Measurements from ENCODE around the gene MYD88. TPM values are rescaled to one million over a fixed set of nuclear protein-coding genes. Genes with fewer than 3 reads are reported as not detected.

The MYD88 gene
- total RNA-seq, 5 donors from 2014 or later (not counting 1 experiment from before 2014, with no cell fraction given): 32.4 to 68.5 (median 56.6) TPM

GRCh38 chr3:38115645-38116427, 22.6 kb upstream of the MYD88 start:
- Mint-ChIP-seq H3K27me3 (no peaks in the 10 kb centered on the region), H3K9me3 (no peaks in the 10 kb centered on the region), H3K4me3 (no peak overlapping the region), H3K27ac (no peak overlapping the region), H3K4me1 (peaks cover 2 to 17% (median 12%) of the 10 kb centered on the region in 3 donors), H3K36me3 (peaks cover 7% of the 10 kb centered on the region)
- H3K27me3 ChIP-seq (replicated peaks in 1 of 2; ENCODE audit: control insufficient read depth in 2 of 2, extremely low read depth in 1 of 2, insufficient read depth in 2 of 2, low read length in 1 of 2): peaks cover 0 to 3% of the 10 kb centered on the region in 2 experiments
- H3K4me3 ChIP-seq (ENCODE audit: control insufficient read depth in 1 of 2, extremely low read depth in 1 of 2, low read length in 1 of 2): no peak overlapping the region
- no peak for ATAC-seq (replicated peaks in 1 of 4)
- peak in 2 of 35 experiments; percentile 5 to 14 for DNase-seq
- POLR2A ChIA-PET: interaction anchor here in 1 of 2 donors (0.6 kb wide), 1 partner anchor 338 kb away, joined by 3 read pairs; the partner anchor contains the start of gene ACVR2B
- WGBS (ENCODE audit: insufficient coverage): 57% methylated on average over 8 of the region's 9 CpGs
- H3K27ac ChIP-seq (ENCODE audit: low read length): no peak overlapping the region
- H3K4me1 ChIP-seq (ENCODE audit: control insufficient read depth in 1 of 2, extremely low read depth in 1 of 2, insufficient read depth in 2 of 2, low read length in 2 of 2): peaks cover 0 to 5% of the 10 kb centered on the region in 2 experiments
- H3K9me3 ChIP-seq: no peaks in the 10 kb centered on the region
- H3K36me3 ChIP-seq (ENCODE audit: control insufficient read depth in 2 of 2, extremely low read depth in 1 of 2, insufficient read depth in 1 of 2, low read length in 1 of 2): peaks cover 5 to 8% of the 10 kb centered on the region in 2 donors
- CTCF ChIA-PET: interaction anchor here (0.6 to 1.5 kb wide), 5 partner anchors 47 to 184 kb away, joined by 3 to 4 read pairs (median 3); no protein-coding TSS in a partner anchor

GRCh38 chr3:38116471-38117162, 21.8 kb upstream of the MYD88 start:
- H3K9me3 ChIP-seq: no peaks in the 10 kb centered on the region
- peak in 2 of 35 experiments; percentile 12 to 24 for DNase-seq

GRCh38 chr3:38117163-38117716, 21.2 kb upstream of the MYD88 start:
- no peak overlapping the region for H3K27ac ChIP-seq (ENCODE audit: low read length)
- no peak overlapping the region for H3K4me3 Mint-ChIP-seq
- no peaks in the 10 kb centered on the region for H3K9me3 ChIP-seq
- peaks cover 2 to 17% (median 12%) of the 10 kb centered on the region in 3 donors for H3K4me1 Mint-ChIP-seq
- ATAC-seq (replicated peaks in 1 of 4) (peak in 1 of 4 experiments; percentile 8), DNase-seq (peak in 2 of 35 experiments; percentile 1 to 22)
- WGBS (ENCODE audit: insufficient coverage): 90% methylated on average over 10 of the region's 10 CpGs
- peaks cover 0 to 5% of the 10 kb centered on the region in 2 experiments for H3K4me1 ChIP-seq (ENCODE audit: control insufficient read depth in 1 of 2, extremely low read depth in 1 of 2, insufficient read depth in 2 of 2, low read length in 2 of 2)
- H3K27ac Mint-ChIP-seq: no peak overlapping the region
- H3K27me3 Mint-ChIP-seq: no peaks in the 10 kb centered on the region
- no peak overlapping the region for H3K4me3 ChIP-seq (ENCODE audit: control insufficient read depth in 1 of 2, extremely low read depth in 1 of 2, low read length in 1 of 2)
- ChIA-PET CTCF (interaction anchor here (0.6 to 1.9 kb wide), 6 partner anchors 46 to 363 kb away, joined by 3 to 10 read pairs (median 4); partner anchors contain the start of gene XYLB (in 1 of the 2)), POLR2A (interaction anchor here in 1 of 2 donors (0.6 kb wide), 1 partner anchor 386 kb away, joined by 9 read pairs; no protein-coding TSS in a partner anchor)
- no peaks in the 10 kb centered on the region for H3K9me3 Mint-ChIP-seq
- peaks cover 13% of the 10 kb centered on the region for H3K36me3 Mint-ChIP-seq
- H3K27me3 ChIP-seq (replicated peaks in 1 of 2; ENCODE audit: control insufficient read depth in 2 of 2, extremely low read depth in 1 of 2, insufficient read depth in 2 of 2, low read length in 1 of 2): peaks cover 0 to 3% of the 10 kb centered on the region in 2 experiments
- H3K36me3 ChIP-seq (ENCODE audit: control insufficient read depth in 2 of 2, extremely low read depth in 1 of 2, insufficient read depth in 1 of 2, low read length in 1 of 2): peaks cover 19 to 22% of the 10 kb centered on the region in 2 donors

More at GRCh38 chr3:38116471-38117162, 21.8 kb upstream of the MYD88 start:
- ChIA-PET CTCF (interaction anchor here (0.6 to 1.9 kb wide), 8 partner anchors 46 to 364 kb away, joined by 3 to 10 read pairs (median 3); partner anchors contain the start of gene XYLB (in 1 of the 2)), POLR2A (no interaction called here)
- peaks cover 12 to 16% of the 10 kb centered on the region in 2 donors for H3K36me3 ChIP-seq (ENCODE audit: control insufficient read depth in 2 of 2, extremely low read depth in 1 of 2, insufficient read depth in 1 of 2, low read length in 1 of 2)
- H3K27me3 ChIP-seq (replicated peaks in 1 of 2; ENCODE audit: control insufficient read depth in 2 of 2, extremely low read depth in 1 of 2, insufficient read depth in 2 of 2, low read length in 1 of 2): peaks cover 0 to 3% of the 10 kb centered on the region in 2 experiments
- no peaks in the 10 kb centered on the region for H3K9me3 Mint-ChIP-seq
- peaks cover 2 to 17% (median 12%) of the 10 kb centered on the region in 3 donors for H3K4me1 Mint-ChIP-seq
- H3K27ac Mint-ChIP-seq: no peak overlapping the region
- no peaks in the 10 kb centered on the region for H3K27me3 Mint-ChIP-seq
- H3K4me3 Mint-ChIP-seq: no peak overlapping the region
- ATAC-seq (replicated peaks in 1 of 4): no peak
- peaks cover 10% of the 10 kb centered on the region for H3K36me3 Mint-ChIP-seq
- H3K4me1 ChIP-seq (ENCODE audit: control insufficient read depth in 1 of 2, extremely low read depth in 1 of 2, insufficient read depth in 2 of 2, low read length in 2 of 2): peaks cover 0 to 5% of the 10 kb centered on the region in 2 experiments
- H3K27ac ChIP-seq (ENCODE audit: low read length): no peak overlapping the region
- H3K4me3 ChIP-seq (ENCODE audit: control insufficient read depth in 1 of 2, extremely low read depth in 1 of 2, low read length in 1 of 2): no peak overlapping the region
- 93% methylated on average over 11 of the region's 12 CpGs for whole genome bisulfite sequencing (ENCODE audit: insufficient coverage)

- Histone ChIP-seq H3K9me3 (no peaks in the 10 kb centered on the region), H3K4me3 (ENCODE audit: control insufficient read depth in 1 of 2, extremely low read depth in 1 of 2, low read length in 1 of 2) (no peak overlapping the region), H3K27me3 (replicated peaks in 1 of 2; ENCODE audit: control insufficient read depth in 2 of 2, extremely low read depth in 1 of 2, insufficient read depth in 2 of 2, low read length in 1 of 2) (peaks cover 0 to 3% of the 10 kb centered on the region in 2 experiments), H3K27ac (ENCODE audit: low read length) (no peak overlapping the region), H3K4me1 (ENCODE audit: control insufficient read depth in 1 of 2, extremely low read depth in 1 of 2, insufficient read depth in 2 of 2, low read length in 2 of 2) (peaks cover 0 to 5% of the 10 kb centered on the region in 2 experiments), H3K36me3 (ENCODE audit: control insufficient read depth in 2 of 2, extremely low read depth in 1 of 2, insufficient read depth in 1 of 2, low read length in 1 of 2) (peaks cover 24% of the 10 kb centered on the region in 2 donors)
- no peaks in the 10 kb centered on the region for H3K27me3 Mint-ChIP-seq
- ChIA-PET CTCF (interaction anchor here (0.6 to 1.9 kb wide), 5 partner anchors 10 to 362 kb away, joined by 3 to 10 read pairs (median 4); partner anchors contain the start of gene XYLB (in 1 of the 2)), POLR2A (interaction anchor here in 1 of 2 donors (0.6 kb wide), 1 partner anchor 385 kb away, joined by 9 read pairs; no protein-coding TSS in a partner anchor)
- peak overlapping the region; percentile 42 to 74 for H3K27ac Mint-ChIP-seq
- no peak overlapping the region for H3K4me3 Mint-ChIP-seq
- DNase-seq: peak; percentile 48 to 82 (median 68)
- H3K4me1 Mint-ChIP-seq: peaks cover 2 to 17% (median 12%) of the 10 kb centered on the region in 3 donors
- WGBS (ENCODE audit: insufficient coverage): 35% methylated on average over 8 of the region's 11 CpGs
- H3K36me3 Mint-ChIP-seq: peaks cover 19% of the 10 kb centered on the region
- ATAC-seq (replicated peaks in 1 of 4): peak; percentile 77 to 90 (median 86)
- H3K9me3 Mint-ChIP-seq: no peaks in the 10 kb centered on the region
These were observed 20.6 kb upstream of the MYD88 start for GRCh38 chr3:38117748-38118420.

GRCh38 chr3:38118421-38119247, 19.8 kb upstream of the MYD88 start:
- Histone ChIP-seq H3K4me1 (ENCODE audit: control insufficient read depth in 1 of 2, extremely low read depth in 1 of 2, insufficient read depth in 2 of 2, low read length in 2 of 2) (peaks cover 0 to 5% of the 10 kb centered on the region in 2 experiments), H3K27ac (ENCODE audit: low read length) (no peak overlapping the region), H3K36me3 (ENCODE audit: control insufficient read depth in 2 of 2, extremely low read depth in 1 of 2, insufficient read depth in 1 of 2, low read length in 1 of 2) (peaks cover 27 to 29% of the 10 kb centered on the region in 2 donors), H3K27me3 (replicated peaks in 1 of 2; ENCODE audit: control insufficient read depth in 2 of 2, extremely low read depth in 1 of 2, insufficient read depth in 2 of 2, low read length in 1 of 2) (peaks cover 0 to 3% of the 10 kb centered on the region in 2 experiments), H3K9me3 (no peaks in the 10 kb centered on the region), H3K4me3 (ENCODE audit: control insufficient read depth in 1 of 2, extremely low read depth in 1 of 2, low read length in 1 of 2) (no peak overlapping the region)
- ATAC-seq (replicated peaks in 1 of 4): peak in 1 of 4 experiments; percentile 9
- Mint-ChIP-seq H3K36me3 (peaks cover 24% of the 10 kb centered on the region), H3K27me3 (no peaks in the 10 kb centered on the region), H3K4me1 (peaks cover 3 to 17% (median 12%) of the 10 kb centered on the region in 3 donors), H3K9me3 (no peaks in the 10 kb centered on the region), H3K27ac (peak overlapping the region in 1 of 2 donors; percentile 55), H3K4me3 (no peak overlapping the region)
- ChIA-PET POLR2A (no interaction called here), CTCF (interaction anchor here (0.6 to 1.9 kb wide), 4 partner anchors 11 to 362 kb away, joined by 3 to 10 read pairs (median 4); no protein-coding TSS in a partner anchor)
- peak in 1 of 35 experiments; percentile 17 for DNase-seq
- 93% methylated on average over 10 of the region's 13 CpGs for WGBS (ENCODE audit: insufficient coverage)

Data from T-cell (primary cell).